ENCODE data around the gene RBM26. TPM values are rescaled to one million over a fixed set of nuclear protein-coding genes. Genes with fewer than 3 reads are reported as not detected.

RBM26 gene
- total RNA-seq, 1 donor, result 50.5 TPM

DNA sequence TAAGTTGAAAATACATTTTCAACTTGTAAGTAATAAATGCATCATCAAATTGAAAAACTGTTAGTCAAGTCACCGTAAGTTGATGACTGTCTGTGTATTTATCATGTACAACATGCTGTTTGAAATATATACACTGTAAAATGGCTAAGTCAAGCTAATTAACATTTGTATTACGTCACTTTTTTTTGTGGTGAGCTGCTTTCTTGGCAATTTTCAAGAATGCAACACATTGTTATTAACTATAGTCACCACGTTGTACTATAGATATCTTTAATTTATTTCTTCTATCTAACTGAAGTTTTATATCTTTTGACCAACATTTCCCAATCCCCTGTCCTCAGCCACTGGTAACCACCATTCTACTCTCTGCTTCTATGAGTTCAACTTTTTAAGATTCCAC is 57.0 kb downstream of the RBM26 start:
- peak; percentile 16 for DNase-seq (ENCODE audit: low read depth)
- H3K4me3 ChIP-seq (ENCODE audit: low read depth, low read length), result no peak overlapping the region
- TF ChIP-seq, protein P1, sequence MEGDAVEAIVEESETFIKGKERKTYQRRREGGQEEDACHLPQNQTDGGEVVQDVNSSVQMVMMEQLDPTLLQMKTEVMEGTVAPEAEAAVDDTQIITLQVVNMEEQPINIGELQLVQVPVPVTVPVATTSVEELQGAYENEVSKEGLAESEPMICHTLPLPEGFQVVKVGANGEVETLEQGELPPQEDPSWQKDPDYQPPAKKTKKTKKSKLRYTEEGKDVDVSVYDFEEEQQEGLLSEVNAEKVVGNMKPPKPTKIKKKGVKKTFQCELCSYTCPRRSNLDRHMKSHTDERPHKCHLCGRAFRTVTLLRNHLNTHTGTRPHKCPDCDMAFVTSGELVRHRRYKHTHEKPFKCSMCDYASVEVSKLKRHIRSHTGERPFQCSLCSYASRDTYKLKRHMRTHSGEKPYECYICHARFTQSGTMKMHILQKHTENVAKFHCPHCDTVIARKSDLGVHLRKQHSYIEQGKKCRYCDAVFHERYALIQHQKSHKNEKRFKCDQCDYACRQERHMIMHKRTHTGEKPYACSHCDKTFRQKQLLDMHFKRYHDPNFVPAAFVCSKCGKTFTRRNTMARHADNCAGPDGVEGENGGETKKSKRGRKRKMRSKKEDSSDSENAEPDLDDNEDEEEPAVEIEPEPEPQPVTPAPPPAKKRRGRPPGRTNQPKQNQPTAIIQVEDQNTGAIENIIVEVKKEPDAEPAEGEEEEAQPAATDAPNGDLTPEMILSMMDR (IDR thresholded peaks at IDR 0.05; ENCODE audit: insufficient read depth, low read depth, low read length), result no peak

DNA sequence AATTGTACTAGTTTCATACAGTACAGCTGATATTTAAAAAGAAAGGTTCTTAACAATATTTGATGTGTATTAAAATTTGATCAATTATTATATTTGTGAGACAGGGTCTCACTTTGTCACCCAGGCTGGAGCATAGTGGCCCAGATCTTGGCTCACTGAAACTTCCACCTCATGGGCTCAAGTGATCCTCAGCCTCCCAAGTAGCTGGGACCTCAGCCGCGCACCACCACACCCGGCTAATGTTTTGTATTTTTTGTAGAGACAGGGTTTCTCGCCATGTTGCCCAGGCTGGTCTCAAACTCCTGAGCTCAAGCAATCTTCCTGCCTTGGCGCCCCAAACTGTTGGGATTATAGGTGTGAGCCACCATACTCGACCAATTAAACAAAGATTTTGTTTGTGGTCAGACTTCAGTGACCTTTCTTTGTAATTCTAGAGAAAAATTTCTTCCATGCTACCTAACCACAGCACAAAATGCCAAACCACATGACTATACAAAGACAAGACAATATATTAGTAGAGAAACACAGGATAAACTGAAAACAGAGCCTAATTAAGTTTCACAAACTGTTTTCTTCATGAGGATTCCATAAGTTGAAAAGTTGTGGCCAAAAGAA is 59.6 kb downstream of the RBM26 start:
- no peak overlapping the region for H3K4me3 ChIP-seq (ENCODE audit: low read depth, low read length)
- DNase-seq (ENCODE audit: low read depth), result no peak
- TF ChIP-seq, protein P1 (IDR thresholded peaks at IDR 0.05; ENCODE audit: insufficient read depth, low read depth, low read length), result no peak

DNA sequence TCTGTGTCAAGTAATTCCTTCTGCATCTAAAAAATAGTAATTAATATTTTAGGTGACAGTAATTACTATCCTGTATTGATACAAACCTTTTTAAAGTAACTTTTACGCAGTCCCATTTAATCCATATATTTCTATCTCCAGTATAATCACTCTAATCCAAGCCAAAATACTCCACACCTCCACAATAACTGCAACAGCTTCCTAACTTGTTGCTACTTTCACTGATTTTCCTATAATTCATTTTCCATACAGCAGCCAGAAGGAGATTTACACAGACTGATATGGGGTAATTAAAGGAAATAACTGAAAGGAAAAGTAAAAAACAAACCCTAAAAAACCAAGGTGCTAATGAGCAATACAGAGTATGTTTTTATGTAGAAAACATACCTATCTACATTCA is 64.9 kb downstream of the RBM26 start:
- no peak for DNase-seq (ENCODE audit: low read depth)
- H3K4me3 ChIP-seq (ENCODE audit: low read depth, low read length), result no peak overlapping the region
- TF ChIP-seq, protein P1 (IDR thresholded peaks at IDR 0.05; ENCODE audit: insufficient read depth, low read depth, low read length), result no peak

DNA sequence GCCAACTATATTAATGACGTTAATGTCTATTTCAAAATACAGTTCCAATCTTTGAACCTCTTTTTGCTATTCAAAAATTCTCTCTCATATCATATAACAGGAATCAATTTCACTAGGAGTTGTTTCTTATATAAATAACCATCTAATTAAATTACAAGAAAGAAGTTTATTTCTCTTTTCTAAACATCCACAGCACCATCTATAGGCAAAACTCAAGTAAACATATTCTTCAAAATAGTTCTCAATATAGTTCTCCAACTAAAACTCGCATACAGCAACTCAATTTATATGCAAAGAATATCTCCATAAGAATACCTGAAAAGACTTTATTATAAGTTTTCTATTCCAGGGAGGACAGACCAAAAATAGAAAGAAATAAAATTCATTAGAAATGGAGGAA is 65.6 kb downstream of the RBM26 start:
- no peak for DNase-seq (ENCODE audit: low read depth)
- TF ChIP-seq, protein P1 (IDR thresholded peaks at IDR 0.05; ENCODE audit: insufficient read depth, low read depth, low read length), result no peak
- H3K4me3 ChIP-seq (ENCODE audit: low read depth, low read length), result no peak overlapping the region

DNA sequence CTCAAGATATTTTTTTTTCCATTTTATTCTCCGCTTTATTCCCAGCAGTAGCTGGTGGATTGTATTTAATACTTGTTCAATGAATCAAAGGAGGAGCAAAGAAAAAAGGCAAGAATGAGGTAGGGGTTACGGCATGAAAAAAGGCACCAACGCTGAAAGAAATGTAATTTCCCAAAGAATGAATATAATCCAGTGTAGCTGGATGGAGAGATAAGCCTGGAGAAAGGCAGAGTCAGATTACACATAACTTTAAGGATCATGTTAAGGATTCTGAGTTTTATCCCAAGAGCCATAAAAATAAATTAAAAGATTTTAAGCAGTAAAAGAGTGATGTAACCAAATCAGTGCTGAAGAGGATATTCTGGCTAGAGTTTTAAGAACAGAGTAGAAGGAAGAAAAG is 67.7 kb downstream of the RBM26 start:
- TF ChIP-seq, protein P1 (IDR thresholded peaks at IDR 0.05; ENCODE audit: insufficient read depth, low read depth, low read length), result no peak
- DNase-seq (ENCODE audit: low read depth), result no peak
- H3K4me3 ChIP-seq (ENCODE audit: low read depth, low read length), result no peak overlapping the region

DNA sequence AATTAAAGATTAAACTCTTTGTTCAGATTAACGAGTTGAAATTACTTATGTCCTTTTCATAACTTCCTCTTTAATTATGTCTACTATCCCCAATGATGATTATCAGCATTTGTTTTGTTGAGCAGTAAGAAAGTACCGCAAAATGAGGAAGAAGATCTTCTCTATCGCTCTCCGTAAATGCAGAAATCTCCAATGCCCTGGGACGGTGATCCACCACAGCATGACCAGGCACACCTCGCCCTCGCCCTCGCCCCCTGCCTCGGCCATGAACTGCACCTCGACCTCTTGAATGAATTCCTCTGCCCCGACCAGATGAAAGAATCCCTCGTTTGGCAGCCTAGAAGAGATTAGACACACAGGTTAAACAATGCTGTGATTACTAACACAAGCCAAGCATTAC is 69.1 kb downstream of the RBM26 start:
- TF ChIP-seq, protein P1 (IDR thresholded peaks at IDR 0.05; ENCODE audit: insufficient read depth, low read depth, low read length), result no peak
- no peak overlapping the region for H3K4me3 ChIP-seq (ENCODE audit: low read depth, low read length)
- DNase-seq (ENCODE audit: low read depth), result no peak

DNA sequence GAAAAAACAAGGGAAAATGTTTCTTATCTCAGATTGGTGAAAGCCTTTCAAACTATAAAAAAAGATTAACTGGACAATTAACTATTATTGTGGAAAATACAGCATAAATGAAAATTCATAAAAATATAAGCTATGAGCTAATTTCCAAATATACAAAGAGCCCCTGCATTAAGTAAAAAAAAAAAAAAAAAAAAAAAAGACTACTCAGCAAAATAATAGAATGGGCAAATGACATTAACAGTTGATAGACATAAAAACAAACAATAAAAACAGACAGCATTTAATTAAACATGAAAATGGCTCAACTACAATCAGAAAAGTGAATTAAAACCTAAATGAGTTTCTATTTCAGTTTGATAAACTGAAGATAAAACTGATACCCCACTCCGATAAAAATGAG is 77.5 kb downstream of the RBM26 start:
- TF ChIP-seq, protein P1 (IDR thresholded peaks at IDR 0.05; ENCODE audit: insufficient read depth, low read depth, low read length), result no peak
- no peak for DNase-seq (ENCODE audit: low read depth)

More for the DNA sequence above, 77.5 kb downstream of the RBM26 start:
- H3K4me3 ChIP-seq (ENCODE audit: low read depth, low read length), result no peak overlapping the region

Data from fibroblast of villous mesenchyme (primary cell).